Coronary artery (tissue), 2 donors: Measurements from ENCODE around the gene DENND6A.

ENCODE experiments used
- DNase-seq: peaks from one replicate; pipeline ENCODE4 v3.0.0-alpha.2; 2017; ENCODE audit warnings: low spot score
- H3K27ac ChIP-seq, 2 donors: fragments of 200-600 bp; sonication (generic); one replicate each; pipeline ENCODE4 v1.5.1; 2016 to 2019
- H3K4me3 ChIP-seq: fragments of 200-600 bp; sonication (generic); 2 replicates; pipeline ENCODE4 v1.5.1; 2016; ENCODE audit warnings: mild to moderate bottlenecking, moderate library complexity
- TF ChIP-seq, protein P1 (sequence below): fragments of 200-600 bp; sonication (generic); IDR thresholded peaks from one replicate; pipeline ENCODE4 v1.5.1; 2019; ENCODE audit warnings: antibody characterized with exemption

Gene DENND6A

DNA sequence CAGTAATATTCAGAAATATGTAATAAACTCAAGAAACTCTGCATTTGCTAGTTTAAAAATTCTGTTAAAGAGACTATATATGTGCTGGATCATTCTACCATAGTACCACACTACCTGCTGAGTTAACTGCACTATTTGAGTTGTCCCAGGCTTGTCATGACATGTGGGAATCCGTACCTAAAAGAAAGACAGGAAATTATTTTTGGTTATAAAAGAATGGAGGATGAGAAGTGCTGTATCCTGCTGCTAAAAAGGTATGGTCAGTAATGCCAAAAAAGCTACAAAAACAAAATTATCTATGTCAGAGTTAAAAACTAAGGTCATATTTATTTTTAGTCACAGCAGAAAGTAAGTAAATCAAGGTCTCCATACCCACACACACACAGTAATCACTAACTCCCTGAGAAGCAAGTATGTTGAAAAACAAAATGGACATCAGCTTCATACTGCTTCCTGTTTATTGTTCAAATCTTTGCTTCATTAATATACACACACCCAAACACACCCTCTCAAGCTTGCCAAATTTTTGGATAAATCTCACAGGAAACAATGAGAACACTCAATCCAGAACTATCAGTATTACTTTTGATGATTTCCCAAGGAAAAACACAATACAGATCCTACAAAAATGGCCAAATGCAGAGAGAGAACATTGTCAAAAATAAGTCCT is 33.7 kb downstream of the DENND6A start:
- H3K4me3 ChIP-seq: no peak overlapping the region
- TF ChIP-seq, protein P1, sequence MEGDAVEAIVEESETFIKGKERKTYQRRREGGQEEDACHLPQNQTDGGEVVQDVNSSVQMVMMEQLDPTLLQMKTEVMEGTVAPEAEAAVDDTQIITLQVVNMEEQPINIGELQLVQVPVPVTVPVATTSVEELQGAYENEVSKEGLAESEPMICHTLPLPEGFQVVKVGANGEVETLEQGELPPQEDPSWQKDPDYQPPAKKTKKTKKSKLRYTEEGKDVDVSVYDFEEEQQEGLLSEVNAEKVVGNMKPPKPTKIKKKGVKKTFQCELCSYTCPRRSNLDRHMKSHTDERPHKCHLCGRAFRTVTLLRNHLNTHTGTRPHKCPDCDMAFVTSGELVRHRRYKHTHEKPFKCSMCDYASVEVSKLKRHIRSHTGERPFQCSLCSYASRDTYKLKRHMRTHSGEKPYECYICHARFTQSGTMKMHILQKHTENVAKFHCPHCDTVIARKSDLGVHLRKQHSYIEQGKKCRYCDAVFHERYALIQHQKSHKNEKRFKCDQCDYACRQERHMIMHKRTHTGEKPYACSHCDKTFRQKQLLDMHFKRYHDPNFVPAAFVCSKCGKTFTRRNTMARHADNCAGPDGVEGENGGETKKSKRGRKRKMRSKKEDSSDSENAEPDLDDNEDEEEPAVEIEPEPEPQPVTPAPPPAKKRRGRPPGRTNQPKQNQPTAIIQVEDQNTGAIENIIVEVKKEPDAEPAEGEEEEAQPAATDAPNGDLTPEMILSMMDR: no peak
- DNase-seq: no peak
- H3K27ac ChIP-seq: no peak overlapping the region

DNA sequence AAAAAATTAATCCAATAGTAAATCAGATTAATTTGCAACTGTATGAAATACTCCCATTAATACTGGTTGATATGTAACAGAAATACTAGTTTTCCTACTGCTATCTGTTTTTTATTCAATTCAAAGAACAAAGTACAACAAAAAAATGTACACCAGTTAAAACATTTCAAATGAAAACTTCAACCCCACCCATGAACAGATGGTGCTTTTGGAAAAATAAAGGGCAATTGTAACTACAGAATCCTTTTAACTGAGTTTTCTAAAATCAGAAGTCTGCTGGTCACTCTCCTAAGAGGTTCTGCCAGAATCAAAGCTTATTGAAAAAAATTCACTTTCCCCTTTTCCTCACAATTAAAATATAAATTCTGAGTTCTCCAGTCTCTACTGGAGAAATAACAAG is 34.3 kb downstream of the DENND6A start:
- TF ChIP-seq, protein P1: no peak
- H3K27ac ChIP-seq: no peak overlapping the region
- no peak for DNase-seq

DNA sequence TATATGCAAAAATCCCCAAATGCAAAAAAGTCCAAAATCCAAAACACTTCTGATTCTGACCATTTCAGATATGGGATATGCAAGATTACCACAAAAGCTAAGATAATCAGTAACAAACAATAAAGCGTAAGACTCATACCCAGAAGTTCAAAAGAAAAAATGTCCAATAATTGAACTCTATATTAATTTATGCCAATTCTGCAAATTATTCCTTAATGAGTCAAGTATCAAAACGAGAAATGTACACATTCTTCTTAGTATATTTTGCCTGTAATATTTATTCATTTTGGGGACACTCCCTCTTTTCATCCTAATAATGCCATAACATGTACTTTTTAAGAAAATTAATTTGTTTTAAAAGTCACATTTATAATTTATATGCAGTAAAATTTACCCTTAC is 37.1 kb downstream of the DENND6A start:
- H3K27ac ChIP-seq: no peak overlapping the region
- TF ChIP-seq, protein P1: no peak
- no peak for DNase-seq
- H3K4me3 ChIP-seq: no peak overlapping the region

More for the DNA sequence above, 34.3 kb downstream of the DENND6A start:
- H3K4me3 ChIP-seq: no peak overlapping the region

DNA sequence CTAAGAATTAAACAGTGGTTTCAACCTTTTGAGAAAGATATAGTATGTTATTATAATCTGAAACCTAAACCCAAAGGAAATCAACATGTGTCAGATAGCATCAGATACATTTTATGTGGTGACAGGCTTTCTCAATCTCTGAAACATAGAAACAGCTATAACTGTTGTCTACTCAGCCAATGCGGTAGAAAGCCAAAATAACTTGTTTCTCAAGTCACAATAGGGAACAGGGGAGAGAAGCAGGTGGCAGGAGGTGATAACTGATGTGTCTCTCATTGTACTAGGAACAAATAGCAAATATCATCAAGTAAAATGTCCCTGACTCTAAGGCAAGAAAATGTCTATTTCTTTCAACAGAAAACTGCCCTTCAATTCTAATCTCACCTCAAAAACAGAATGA is 38.6 kb downstream of the DENND6A start:
- DNase-seq: no peak
- Histone ChIP-seq H3K4me3 (no peak overlapping the region), H3K27ac (no peak overlapping the region)
- TF ChIP-seq, protein P1: no peak

DNA sequence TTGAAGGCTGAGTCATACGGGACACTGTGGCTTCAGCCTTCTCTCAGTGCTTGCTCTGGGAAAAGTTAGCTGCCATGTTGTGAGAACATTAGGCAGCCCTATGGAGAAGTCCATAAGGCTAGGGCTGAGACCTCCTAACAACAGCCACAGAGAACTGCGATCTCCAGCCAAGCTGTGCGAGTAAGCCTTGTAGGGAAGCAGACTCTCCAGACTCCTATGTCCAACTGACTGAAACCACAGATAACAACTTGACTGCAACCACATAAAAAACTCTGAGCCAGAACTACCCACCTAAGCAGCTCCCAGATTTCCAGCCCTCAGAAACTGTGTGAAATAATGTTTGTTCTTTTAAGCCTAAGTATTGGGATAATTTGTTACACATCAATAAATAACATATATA is 40.7 kb downstream of the DENND6A start:
- no peak for DNase-seq
- no peak overlapping the region for H3K27ac ChIP-seq
- TF ChIP-seq, protein P1: no peak
- no peak overlapping the region for H3K4me3 ChIP-seq

DNA sequence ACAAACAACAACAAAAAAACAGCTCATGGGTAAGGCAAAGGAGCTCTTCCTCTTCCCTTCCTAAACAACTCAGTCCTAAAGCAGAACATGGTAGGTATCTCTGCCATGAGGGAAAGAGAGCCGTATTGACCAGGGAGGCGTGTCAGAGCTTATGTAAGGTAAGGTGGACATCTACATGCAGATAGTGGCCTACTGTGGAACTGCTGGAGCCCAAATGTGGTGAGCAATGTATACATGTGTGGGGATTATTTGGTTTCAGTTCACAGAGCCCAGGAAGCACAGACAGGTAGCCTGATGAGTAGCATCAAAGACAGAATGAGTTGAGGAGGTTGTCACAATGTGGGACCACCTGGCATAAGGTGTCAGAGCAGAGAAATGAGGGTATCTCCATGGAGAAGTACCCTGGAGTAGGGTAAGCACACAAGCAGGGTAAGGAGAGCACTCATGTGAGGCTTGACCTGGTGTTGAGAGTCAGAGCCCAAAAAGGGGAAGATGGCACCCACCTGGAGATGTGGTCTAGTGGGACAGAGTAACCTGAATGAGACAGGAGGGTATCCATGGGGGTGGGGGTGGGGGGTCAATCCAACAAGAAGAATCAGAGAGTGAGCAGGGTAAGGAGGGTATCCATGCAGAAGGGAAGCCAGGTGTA is 45.5 kb downstream of the DENND6A start:
- H3K4me3 ChIP-seq: no peak overlapping the region
- peak overlapping the region in 1 of 2 donors; percentile 11 for H3K27ac ChIP-seq
- no peak for DNase-seq
- TF ChIP-seq, protein P1: no peak

DNA sequence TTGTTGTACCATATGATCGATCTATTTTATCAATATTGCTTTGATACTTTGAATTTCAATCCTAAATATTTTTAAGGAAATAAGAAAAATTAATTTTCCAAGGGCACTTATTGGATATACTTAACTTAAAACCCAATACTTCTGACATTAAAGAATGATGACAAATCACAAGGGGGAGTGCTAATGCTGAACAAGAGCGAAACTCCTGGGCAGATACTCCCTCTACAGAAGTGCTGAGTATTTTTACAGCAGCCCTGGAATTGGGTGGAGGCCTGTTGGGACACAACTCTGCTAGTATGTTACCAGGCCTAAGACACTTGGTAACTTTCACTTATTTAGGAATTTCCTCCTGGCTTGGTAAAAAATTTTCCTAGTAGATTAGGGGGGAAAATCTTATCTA is 46.2 kb downstream of the DENND6A start:
- TF ChIP-seq, protein P1: no peak
- no peak for DNase-seq
- Histone ChIP-seq H3K4me3 (no peak overlapping the region), H3K27ac (no peak overlapping the region)
